OCI-LY1 (cell line): ENCODE measurements around the gene FBXO39.

Experiments
- H2AFZ ChIP-seq: fragments of 200-600 bp; sonication (generic), shearing (Covaris generic); 2 replicates; pipeline ENCODE4 v1.6.0; 2014; ENCODE audit warnings: antibody characterized with exemption, mild to moderate bottlenecking, low read length
- H3F3A ChIP-seq: fragments of 200-600 bp; sonication (generic), shearing (Covaris generic); 2 replicates; pipeline ENCODE4 v1.6.0; 2014; ENCODE audit warnings: mild to moderate bottlenecking, antibody characterized with exemption, low read length, moderate library complexity; ENCODE audit not compliant: insufficient read depth
- H3K27ac ChIP-seq: fragments of 200-600 bp; sonication (generic); 2 replicates; pipeline ENCODE4 v1.5.1; 2014; ENCODE audit warnings: low read length, mixed run types, mild to moderate bottlenecking, low read depth; ENCODE audit not compliant: poor library complexity, severe bottlenecking
- H3K27me3 ChIP-seq: fragments of 200-600 bp; sonication (generic); 2 replicates; pipeline ENCODE4 v1.6.0; 2014; ENCODE audit warnings: antibody characterized with exemption, mild to moderate bottlenecking, low read length, moderate library complexity; ENCODE audit not compliant: insufficient read depth
- H3K36me3 ChIP-seq: fragments of 200-600 bp; sonication (generic); 2 replicates; pipeline ENCODE4 v1.6.1; 2014; ENCODE audit warnings: mild to moderate bottlenecking, antibody characterized with exemption, low read length, moderate library complexity, mixed read lengths; ENCODE audit not compliant: insufficient read depth
- H3K4me1 ChIP-seq: fragments of 200-600 bp; sonication (generic); 2 replicates; pipeline ENCODE4 v1.5.1; 2014; ENCODE audit warnings: mild to moderate bottlenecking, low read length, moderate library complexity; ENCODE audit not compliant: insufficient read depth, severe bottlenecking
- H3K4me2 ChIP-seq: fragments of 200-600 bp; sonication (generic), shearing (Covaris generic); 2 replicates; pipeline ENCODE4 v1.6.1; 2014; ENCODE audit warnings: low read length
- H3K4me3 ChIP-seq: fragments of 200-600 bp; sonication (generic); 2 replicates; pipeline ENCODE4 v1.5.1; 2014; ENCODE audit warnings: low read length, low read depth, mild to moderate bottlenecking, mixed read lengths; ENCODE audit not compliant: poor library complexity, severe bottlenecking
- H3K79me2 ChIP-seq: fragments of 200-600 bp; shearing (Covaris generic); 2 replicates; pipeline ENCODE4 v1.6.1; 2016; ENCODE audit warnings: mixed run types, low read length, mixed read lengths; ENCODE audit not compliant: insufficient read depth
- H3K9ac ChIP-seq: fragments of 200-600 bp; sonication (generic), shearing (Covaris generic); 2 replicates; pipeline ENCODE4 v1.6.1; 2014; ENCODE audit warnings: mild to moderate bottlenecking, low read length, mixed read lengths
- H3K9me2 ChIP-seq: fragments of 200-600 bp; sonication (generic), shearing (Covaris generic); 2 replicates; pipeline ENCODE4 v1.6.1; 2014; ENCODE audit warnings: low read depth, mild to moderate bottlenecking, low read length, mixed read lengths
- H3K9me3 ChIP-seq: fragments of 200-600 bp; shearing (Covaris generic); 2 replicates; pipeline ENCODE4 v1.6.1; 2014; ENCODE audit warnings: low read length, mixed read lengths
- H4K20me1 ChIP-seq: fragments of 200-600 bp; sonication (generic), shearing (Covaris generic); 2 replicates; pipeline ENCODE4 v1.6.0; 2016; ENCODE audit warnings: mild to moderate bottlenecking, low read length; ENCODE audit not compliant: insufficient read depth
- CTCF ChIP-seq: fragments of 200-600 bp; sonication (generic), shearing (Covaris generic); IDR thresholded peaks from 2 replicates; pipeline ENCODE4 v1.5.1; 2017; ENCODE audit warnings: mild to moderate bottlenecking, antibody characterized with exemption, low read length, moderate library complexity, mixed read lengths
- EZH2 ChIP-seq: fragments of 200-600 bp; sonication (generic), shearing (Covaris generic); IDR thresholded peaks from 2 replicates; pipeline ENCODE4 v1.8.0; 2017; ENCODE audit warnings: borderline replicate concordance, mixed run types, mild to moderate bottlenecking, antibody characterized with exemption, low read length, moderate library complexity, mixed read lengths

Gene FBXO39

GRCh38 chr17:6796017-6796886, 20.2 kb downstream of the FBXO39 start:
- no peak overlapping the region for H3K4me2 ChIP-seq
- H3K9me3 ChIP-seq: no peaks in the 10 kb centered on the region
- no peak overlapping the region for H3K27ac ChIP-seq
- no peaks in the 10 kb centered on the region for H3K9me2 ChIP-seq
- no peak overlapping the region for H3K9ac ChIP-seq
- no peaks in the 10 kb centered on the region for H3K4me1 ChIP-seq
- no peaks in the 10 kb centered on the region for H3K36me3 ChIP-seq
- no peaks in the 10 kb centered on the region for H3F3A ChIP-seq
- H4K20me1 ChIP-seq: no peaks in the 10 kb centered on the region
- H3K27me3 ChIP-seq: no peaks in the 10 kb centered on the region; the same call in 1 of the 2 replicates
- H2AFZ ChIP-seq: no peak overlapping the region
- no peak for TF ChIP-seq CTCF
- TF ChIP-seq EZH2: no peak
- H3K79me2 ChIP-seq: no peaks in the 10 kb centered on the region
- no peak overlapping the region for H3K4me3 ChIP-seq

DNA sequence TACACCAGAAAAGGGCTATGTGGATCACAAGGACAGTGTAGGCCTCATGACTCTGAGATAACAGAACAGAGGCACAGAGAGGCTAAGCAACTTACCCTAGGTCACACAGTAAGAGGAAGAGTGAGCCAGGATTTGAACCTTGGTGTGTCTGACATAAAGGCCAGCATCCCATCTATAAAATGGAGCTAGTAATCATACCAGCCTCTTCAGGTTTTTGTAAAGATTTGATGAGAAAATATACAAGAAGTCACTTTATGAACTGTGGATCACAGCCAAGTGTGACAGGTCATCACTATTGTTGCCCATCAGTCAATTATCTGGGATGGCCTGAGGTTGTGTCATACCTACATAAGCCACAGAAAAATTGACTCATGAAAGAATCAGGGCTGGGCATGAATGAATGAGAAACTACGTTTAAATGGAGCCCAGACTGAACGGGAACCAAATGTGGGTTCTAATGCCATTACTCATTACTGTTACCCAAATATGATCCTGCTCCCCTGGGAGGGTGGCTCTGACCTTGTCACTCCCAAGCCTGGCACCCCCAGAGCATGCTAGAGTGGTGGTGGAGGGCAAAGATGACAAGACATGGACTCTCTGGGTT, 21.0 kb downstream of the FBXO39 start:
- H3K4me3 ChIP-seq: no peak overlapping the region
- H4K20me1 ChIP-seq: no peaks in the 10 kb centered on the region
- no peaks in the 10 kb centered on the region for H3K9me2 ChIP-seq
- no peaks in the 10 kb centered on the region for H3F3A ChIP-seq
- no peaks in the 10 kb centered on the region for H3K36me3 ChIP-seq
- no peak overlapping the region for H3K27ac ChIP-seq
- H3K9me3 ChIP-seq: no peaks in the 10 kb centered on the region
- no peak overlapping the region for H3K9ac ChIP-seq
- H3K4me1 ChIP-seq: no peaks in the 10 kb centered on the region
- no peak overlapping the region for H3K4me2 ChIP-seq
- TF ChIP-seq CTCF (no peak), EZH2 (no peak)
- H3K27me3 ChIP-seq: no peaks in the 10 kb centered on the region; the same call in 1 of the 2 replicates
- H2AFZ ChIP-seq: no peak overlapping the region
- H3K79me2 ChIP-seq: no peaks in the 10 kb centered on the region

DNA sequence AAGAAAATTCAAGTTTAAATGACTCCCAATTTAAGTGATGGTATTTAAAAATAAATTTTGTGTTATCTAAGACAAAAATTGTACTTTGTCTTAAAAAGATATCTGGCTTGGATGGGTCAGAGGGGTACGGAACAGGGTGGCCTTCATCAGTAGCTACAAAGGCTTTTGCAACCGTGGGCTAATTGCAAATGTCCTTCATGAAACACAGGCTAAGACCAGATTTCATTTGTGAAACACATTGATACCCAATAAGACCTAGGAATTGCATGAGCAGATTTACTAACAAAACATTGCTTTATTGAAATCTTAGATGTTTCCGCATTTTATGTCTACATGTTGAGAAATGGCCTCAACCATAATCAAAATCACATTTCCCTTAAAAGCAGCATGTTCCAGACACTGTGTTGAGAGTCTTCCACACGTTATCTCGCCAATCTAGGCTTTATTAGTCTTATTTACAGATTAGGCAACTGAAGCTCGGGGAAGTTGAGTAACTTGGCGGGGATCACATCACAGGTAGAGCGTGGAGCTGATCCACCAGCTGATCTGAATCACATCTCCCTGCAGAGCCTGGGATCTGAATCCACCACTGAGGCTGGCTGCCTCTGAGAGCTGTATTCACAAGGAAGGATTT, 21.8 kb downstream of the FBXO39 start:
- H4K20me1 ChIP-seq: no peaks in the 10 kb centered on the region
- TF ChIP-seq EZH2: no peak
- TF ChIP-seq CTCF: no peak
- H3K9me2 ChIP-seq: no peaks in the 10 kb centered on the region
- H3K79me2 ChIP-seq: no peaks in the 10 kb centered on the region
- H3K4me3 ChIP-seq: no peak overlapping the region
- H3K36me3 ChIP-seq: no peaks in the 10 kb centered on the region
- H3K27me3 ChIP-seq: no peaks in the 10 kb centered on the region; the same call in 1 of the 2 replicates
- no peaks in the 10 kb centered on the region for H3K9me3 ChIP-seq
- H3K27ac ChIP-seq: no peak overlapping the region
- H2AFZ ChIP-seq: no peak overlapping the region
- H3K4me2 ChIP-seq: no peak overlapping the region
- no peaks in the 10 kb centered on the region for H3K4me1 ChIP-seq
- no peaks in the 10 kb centered on the region for H3F3A ChIP-seq
- H3K9ac ChIP-seq: no peak overlapping the region
